OCI-LY7 (cell line): Measurements from ENCODE around the gene KDM6A.

Experiments
- CTCF ChIP-seq: fragments of 200-600 bp; sonication (generic); conservative IDR thresholded peaks from 2 replicates; pipeline ENCODE4 v1.5.1; 2014; ENCODE audit warnings: mild to moderate bottlenecking, antibody characterized with exemption, low read length, moderate library complexity, mixed read lengths
- EZH2phosphoT487 ChIP-seq: fragments of 200-600 bp; sonication (generic); IDR thresholded peaks from 2 replicates; pipeline ENCODE4 v1.6.1; 2018; ENCODE audit warnings: low read depth, borderline replicate concordance, mild to moderate bottlenecking, mixed run types, antibody characterized with exemption, low read length, moderate library complexity, mixed read lengths

- TF ChIP-seq CTCF (no peak), EZH2phosphoT487 (no peak)
Observed at GRCh38 chrX:44957848-44958247, 84.9 kb downstream of the KDM6A start.
